ENCODE data around the gene GPR162.

Gene GPR162

GRCh38 chr12:6840761-6841515, 19.3 kb downstream of the GPR162 start, which contains the start of gene GNB3:
Gene GNB3 (plus strand): TSS chr12:6840925. CDS start chr12:6841288, 363 bp downstream.
- no peak for TF ChIP-seq CTCF (IDR thresholded peaks at IDR 0.05; ENCODE audit: low read length, missing control alignments)
- no peak within 1 kb of the TSS for H3K4me3 ChIP-seq (replicated peaks; ENCODE audit: low read depth, low read length)
- DNase-seq (ENCODE audit: low read depth): no peak

GRCh38 chr12:6842075-6842474, 20.5 kb downstream of the GPR162 start:
- TF ChIP-seq CTCF (IDR thresholded peaks at IDR 0.05; ENCODE audit: low read length, missing control alignments): no peak
- DNase-seq (ENCODE audit: low read depth): no peak
- no peak overlapping the region for H3K4me3 ChIP-seq (replicated peaks; ENCODE audit: low read depth, low read length)

- no peak for DNase-seq (ENCODE audit: low read depth)
- no peak overlapping the region for H3K4me3 ChIP-seq (replicated peaks; ENCODE audit: low read depth, low read length)
- no peak for TF ChIP-seq CTCF (IDR thresholded peaks at IDR 0.05; ENCODE audit: low read length, missing control alignments)
Observed at GRCh38 chr12:6843118-6843902, 21.7 kb downstream of the GPR162 start.

GRCh38 chr12:6845395-6845794, 23.8 kb downstream of the GPR162 start:
- TF ChIP-seq CTCF (IDR thresholded peaks at IDR 0.05; ENCODE audit: low read length, missing control alignments): no peak
- DNase-seq (ENCODE audit: low read depth): no peak
- H3K4me3 ChIP-seq (replicated peaks; ENCODE audit: low read depth, low read length): no peak overlapping the region

GRCh38 chr12:6846316-6846869, 24.8 kb downstream of the GPR162 start:
- no peak for DNase-seq (ENCODE audit: low read depth)
- no peak overlapping the region for H3K4me3 ChIP-seq (replicated peaks; ENCODE audit: low read depth, low read length)
- TF ChIP-seq CTCF (IDR thresholded peaks at IDR 0.05; ENCODE audit: low read length, missing control alignments): no peak

GRCh38 chr12:6847676-6848075, 26.1 kb downstream of the GPR162 start:
- H3K4me3 ChIP-seq (replicated peaks; ENCODE audit: low read depth, low read length): no peak overlapping the region
- TF ChIP-seq CTCF (IDR thresholded peaks at IDR 0.05; ENCODE audit: low read length, missing control alignments): no peak
- DNase-seq (ENCODE audit: low read depth): no peak
